UCSD-AML1 (cell line): ENCODE results near the gene RHOBTB1.

Experiments used
- DNase-seq: peaks from one replicate; lab custom pipeline; 2025; ENCODE audit not compliant: unreplicated experiment; lab: John Stamatoyannopoulos, UW

Gene RHOBTB1

DNA sequence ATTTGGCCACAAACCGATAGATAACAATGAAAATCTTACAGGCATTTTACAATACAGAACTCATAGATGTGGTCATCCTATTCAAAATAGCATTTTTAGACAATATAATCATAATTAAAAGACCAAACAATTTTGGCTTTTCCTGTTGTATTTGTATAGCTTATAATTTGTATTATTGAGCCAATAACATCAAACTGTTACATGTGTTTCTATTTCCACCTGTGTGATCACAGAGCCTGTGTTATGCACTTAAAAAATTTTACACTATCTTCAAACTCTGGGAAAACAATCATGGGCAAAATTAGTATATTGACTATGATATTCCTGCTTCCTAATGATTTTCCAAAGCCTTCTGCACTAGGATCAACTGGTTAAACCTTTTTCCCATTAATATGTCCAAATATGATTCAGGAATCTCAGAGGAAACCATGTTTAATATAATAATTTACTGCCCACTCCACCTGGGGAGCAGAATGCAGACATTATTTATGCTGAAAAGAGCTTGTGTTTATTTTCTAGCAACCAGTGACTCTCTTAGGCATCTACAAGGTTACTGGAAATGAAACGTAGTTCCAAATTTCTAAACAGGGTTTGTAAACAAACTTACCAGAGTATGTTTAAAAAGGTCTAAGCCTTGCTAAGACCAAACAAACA is 1.7 kb downstream of the RHOBTB1 start:
- DNase-seq: no peak

DNA sequence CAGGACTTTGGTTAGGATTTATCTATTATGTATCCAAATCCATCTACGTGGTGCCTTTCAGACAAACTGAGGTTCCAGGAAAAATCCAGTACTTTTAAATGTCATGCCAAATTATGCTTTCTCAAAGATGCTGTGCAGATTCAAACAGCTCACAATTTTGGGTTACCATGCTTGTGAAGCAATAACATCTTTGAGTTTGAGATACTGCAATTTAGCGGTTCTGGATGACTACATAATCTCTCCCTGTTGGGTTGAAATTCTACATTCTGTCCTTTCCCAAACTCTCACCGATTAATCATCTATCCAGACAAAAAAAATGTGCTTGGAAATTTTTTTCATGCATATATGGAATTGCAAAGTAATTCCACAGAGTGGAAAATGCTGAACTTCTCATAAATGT is 3.5 kb downstream of the RHOBTB1 start:
- no peak for DNase-seq

DNA sequence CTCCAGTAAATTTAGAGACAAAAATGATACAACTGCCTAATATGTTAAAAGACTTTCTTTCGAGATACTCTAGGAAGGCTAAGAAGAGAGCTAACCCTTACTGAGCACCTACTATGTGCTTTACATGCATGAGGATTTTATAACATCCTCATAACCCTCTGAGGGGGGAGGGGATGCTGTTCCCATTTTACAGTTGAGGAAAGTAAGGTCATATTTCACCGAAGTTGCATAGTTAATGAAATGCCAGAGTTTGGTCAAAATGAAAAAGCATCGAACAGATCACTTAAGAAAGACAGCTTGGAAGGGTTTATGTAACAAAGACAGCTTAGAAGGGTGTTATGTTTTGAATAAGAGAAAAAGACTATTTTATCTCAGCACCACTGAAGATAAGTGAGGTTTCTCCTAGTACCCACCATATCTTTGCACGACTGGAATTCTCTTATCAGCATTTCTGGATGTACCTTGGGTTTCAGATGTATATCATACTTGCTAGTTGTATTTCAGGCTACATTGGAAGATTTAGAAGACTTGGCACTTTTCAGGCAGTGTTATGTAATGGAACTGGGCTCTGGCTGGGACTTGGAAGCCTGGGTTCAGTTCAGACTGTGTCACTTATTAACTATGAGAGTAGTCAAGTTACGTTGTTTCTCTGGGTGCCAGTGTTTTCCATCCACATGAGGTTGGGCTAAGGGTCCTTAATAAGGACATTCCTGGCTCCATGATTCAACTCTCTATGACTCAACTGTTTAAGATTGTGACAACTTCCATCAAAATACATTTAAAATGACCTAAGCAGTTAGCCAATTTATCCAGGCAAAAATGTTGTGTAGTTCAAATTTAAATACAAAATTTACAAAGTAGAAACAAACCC is 6.0 kb downstream of the RHOBTB1 start:
- no peak for DNase-seq

DNA sequence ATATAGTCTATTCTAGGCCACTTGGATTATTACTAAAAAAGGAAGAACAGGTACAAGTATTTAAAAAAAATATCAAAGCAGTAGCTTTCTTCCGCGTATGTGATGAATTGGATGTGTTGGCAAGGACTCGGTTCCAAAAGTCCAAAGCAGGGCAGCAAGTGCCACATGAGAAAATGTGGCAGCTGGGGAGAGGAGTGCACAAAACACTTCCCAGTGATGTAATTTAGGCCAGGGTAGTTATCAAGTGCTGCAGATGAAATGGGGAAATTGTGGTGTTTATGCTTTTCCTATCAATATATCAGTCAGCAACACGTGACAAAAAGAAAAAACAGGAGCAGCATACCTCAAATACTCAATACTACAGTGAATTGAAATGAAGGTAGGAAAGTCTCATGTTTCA is 7.0 kb downstream of the RHOBTB1 start:
- no peak for DNase-seq

DNA sequence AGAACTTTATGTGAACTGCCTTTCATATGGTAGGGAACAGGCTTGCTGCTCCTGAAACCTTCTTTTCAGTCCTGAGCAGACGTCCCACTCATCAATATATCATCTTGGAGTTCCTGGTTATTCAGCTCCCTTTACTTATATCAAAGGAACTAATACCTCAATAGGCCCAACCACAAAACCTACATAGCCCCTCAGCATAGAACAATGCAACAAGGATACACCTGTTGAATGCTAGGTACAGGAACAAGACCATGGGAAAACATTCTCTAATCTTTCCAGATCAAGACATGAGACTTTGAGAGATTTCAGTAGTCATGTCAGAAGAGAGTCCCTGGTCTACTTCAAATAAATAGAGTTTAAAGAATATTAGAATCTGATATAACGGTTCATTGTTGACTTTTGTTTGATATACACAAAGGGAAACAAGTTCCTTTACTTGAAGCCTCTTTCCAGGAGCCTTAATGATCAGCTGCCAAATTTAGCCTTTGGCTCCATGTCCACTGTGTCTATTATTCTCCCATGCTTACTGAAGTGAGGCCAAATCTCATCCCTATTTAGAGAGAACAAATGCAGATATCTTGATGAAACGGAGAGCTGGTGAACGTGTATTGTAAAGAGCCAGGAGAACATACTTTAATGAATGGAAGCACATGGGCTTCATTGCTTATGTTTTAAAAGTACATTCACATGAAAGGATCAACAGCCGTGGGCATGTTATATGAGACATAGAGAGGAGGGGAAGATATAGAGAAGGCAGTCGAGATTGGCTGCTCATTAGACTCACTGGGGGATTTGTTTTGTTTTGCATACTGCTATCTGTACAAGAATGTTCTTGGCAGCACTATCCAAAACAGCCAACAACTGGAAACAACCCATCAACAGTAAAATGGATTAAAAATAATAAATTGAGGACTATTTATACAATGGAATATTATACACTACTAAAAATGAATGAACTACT is 9.5 kb downstream of the RHOBTB1 start:
- no peak for DNase-seq

DNA sequence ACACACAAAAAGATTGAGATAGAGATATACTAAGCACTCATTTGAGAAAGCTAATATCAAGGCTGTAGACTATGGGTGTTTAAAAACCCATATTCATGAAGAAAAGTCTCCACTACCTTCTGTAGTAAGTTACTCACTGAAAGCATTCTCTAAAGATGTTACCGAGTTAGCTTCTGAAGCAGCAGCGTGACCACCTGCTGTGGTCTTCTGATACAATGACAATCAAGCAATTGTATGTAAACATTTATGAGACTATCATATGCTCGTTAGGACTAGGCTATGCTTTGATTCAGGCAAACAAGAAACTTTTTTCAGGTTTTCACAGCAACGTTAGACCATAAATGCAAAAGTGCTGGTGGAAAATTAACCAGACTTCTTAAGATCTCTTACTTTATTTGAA is 11.2 kb downstream of the RHOBTB1 start:
- DNase-seq: no peak

DNA sequence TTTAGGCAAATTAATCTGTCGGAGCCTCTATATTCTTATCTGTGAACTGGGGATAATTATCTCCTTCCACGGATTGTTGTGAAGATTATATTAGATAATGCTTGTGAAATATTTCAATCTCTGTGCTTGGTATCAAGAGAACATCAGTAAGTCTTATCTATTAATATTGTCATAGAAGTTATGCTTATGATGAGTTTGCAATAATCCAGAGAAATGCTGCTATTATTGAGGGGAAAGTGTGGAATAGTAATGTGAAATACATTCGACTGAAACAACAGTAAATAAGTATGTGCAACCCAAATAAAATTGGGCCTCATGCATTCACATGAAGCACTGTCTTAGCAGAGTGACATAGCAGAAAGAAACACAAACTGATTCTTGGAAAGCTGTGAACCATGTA is 13.7 kb downstream of the RHOBTB1 start:
- no peak for DNase-seq

DNA sequence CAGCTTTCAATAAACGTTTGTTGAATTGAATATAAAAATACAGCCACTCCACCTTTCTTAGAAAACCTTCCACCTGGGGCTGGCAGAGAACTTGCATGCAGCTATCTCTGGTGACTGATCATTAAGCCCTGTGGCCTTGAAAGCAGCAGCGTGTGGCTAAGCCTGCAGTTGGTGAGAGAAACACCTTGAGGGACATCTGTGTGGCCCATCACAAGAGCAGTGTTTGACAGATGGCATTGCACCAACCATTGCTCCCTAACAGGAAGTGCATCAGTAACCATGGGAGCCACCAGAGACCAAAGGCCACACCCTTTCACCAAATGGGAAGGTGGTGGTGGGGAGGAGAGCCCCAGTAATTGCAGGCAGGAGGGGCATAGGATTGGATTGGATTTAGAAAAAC is 22.4 kb downstream of the RHOBTB1 start:
- no peak for DNase-seq

DNA sequence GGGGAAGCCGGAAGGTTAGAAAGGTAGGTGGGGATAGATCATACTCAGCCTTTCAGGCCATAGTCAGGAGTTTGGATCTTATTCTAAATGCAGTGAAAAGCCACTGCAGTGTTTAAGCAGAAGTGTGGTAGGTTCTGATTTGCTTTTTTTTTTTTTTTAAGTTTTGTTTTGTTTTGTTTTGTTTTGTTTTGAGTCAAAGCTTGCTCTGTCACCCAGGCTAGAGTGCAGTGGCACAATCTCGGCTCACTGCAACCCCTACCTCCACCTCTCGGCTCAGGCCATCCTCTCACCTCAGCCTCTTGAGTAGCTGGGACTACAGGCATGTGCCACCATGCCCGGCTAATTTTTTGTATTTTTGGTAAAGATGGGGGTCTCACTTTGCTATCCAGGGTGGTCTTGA is 23.5 kb downstream of the RHOBTB1 start:
- DNase-seq: no peak

DNA sequence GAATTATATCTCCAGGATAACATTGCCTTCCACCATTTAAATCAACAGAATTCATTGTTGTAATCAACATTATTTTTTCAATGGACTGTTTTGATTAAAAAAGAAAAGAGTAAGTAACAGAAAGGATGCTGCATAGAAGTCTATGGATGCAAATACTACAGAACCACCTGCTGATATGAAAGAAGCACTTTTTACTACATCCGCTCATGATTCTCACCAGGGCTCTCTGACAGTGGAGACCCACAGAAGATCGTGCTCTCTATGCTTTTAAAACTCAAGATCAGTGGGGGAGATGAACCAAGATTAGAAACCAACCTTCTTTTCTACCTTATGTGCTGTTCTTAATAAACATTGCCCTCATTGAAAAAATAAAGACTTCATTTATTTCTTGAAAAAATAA is 24.4 kb downstream of the RHOBTB1 start:
- no peak for DNase-seq

DNA sequence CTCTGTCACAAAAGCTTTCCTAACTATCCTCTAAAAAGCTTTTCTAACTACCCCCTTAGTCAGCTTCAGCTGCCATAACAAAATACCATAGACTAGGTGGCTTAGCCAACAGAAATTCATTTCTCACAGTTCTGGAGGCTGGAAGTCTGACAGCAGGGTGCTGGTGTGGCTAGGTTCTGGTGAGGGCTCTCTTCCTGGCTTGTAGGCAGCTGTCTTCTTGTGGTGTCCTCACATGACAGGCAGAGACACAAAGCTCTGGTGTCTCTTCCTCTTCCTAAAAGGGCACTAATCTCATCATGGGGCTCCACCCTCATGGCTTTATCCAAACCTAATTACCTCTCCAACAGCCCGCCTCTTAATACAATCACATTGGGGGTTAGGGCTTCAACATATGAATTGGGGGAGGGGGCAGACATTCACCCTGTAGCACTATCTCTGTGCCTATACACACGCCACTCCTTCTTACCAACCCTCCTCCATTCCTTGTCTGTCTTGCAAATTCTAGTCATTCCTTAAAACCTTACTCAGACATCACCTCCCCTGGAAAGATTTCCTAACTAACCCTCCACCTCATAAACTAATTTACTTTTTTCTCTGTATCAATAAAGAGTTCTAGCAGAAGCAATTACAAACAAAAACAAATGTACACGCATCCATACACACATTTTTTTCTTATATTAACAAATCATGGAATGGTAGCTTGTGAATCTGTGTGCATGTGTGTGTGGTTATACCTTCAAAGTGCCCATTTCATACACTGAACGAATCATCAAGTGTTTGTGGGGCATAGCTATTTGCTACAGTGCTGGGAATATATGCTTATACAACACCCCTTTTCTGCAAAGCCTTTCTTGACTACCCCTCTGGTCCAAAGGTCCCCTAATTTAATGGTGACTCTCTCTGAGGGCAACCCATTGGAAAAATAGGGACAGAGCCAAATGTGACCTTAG is 26.4 kb downstream of the RHOBTB1 start:
- DNase-seq: no peak

DNA sequence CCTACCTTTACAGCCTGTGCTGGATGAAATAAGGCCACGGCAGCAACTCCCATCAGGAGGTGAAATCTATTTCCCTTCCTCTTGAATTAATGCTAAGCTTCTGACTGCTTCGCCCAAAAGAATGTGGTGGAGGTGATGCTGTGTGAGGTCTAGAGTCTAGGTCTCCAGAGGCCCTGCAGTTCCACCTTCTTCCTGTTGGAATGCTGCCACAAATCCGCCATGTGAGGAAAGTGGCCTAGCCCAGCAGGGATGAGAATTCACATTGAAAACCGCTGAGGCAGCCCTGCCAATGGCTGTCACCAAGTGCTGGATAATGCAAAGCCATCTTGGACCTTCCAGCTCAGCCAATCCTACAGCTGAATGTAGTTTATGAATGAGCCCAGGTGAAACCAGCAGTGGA is 28.0 kb downstream of the RHOBTB1 start:
- DNase-seq: no peak

DNA sequence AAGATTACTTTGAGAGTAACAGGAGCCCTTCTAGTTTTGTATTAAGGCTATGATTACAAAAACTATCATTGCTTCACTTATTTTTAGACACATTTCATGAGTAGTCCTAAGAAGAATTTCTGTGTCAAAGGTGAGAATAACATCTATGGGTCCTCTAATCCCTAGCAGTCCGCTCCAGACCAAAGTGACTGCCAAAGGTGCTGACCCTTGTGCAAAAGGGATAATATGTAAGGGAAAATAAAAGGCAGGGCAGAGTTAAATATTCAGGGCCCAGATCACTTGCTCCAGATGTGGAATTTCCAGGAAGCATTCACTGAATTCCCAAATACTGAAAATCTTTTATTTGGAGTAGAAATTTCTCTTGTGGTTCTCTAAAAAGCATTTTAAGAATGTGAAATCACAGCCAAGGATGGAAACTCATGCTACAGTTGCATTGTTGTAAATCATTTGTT is 29.3 kb downstream of the RHOBTB1 start:
- no peak for DNase-seq

DNA sequence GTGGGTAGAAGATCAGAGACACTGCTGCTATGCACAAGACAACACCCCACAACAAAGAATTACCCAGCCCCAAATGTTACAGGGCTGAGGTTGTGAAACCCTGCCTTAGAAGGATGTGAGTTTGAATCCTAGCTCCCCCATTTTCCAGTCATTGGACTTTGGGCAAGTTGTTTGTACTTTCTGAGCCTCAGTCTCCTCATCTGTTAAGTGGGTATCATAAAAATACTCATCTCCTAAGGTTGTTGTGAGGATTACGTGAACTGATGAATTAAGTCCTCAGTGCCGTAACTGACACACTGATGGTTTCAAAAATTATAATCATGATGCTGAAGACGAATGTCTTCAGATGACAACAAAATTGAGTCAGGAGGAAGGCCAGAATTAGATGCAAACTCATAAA is 30.3 kb downstream of the RHOBTB1 start:
- no peak for DNase-seq

DNA sequence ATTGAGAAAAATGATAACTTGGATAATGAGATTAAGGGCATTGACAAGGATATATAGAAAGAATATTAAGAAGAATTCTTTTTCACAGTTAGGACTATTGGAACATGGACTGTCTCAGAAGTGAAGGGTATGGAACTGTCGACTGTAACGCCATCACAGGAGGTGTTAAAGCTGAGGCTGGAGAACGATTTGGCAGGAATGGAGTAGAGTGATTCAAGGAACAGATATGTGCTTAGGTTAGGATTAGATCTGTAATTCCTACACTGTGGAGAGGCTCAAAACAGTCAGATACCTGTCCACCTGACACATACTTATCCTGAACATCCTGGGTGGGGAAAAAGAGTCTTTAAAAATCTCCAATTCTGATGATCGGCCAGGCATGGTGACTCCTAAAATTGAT is 30.9 kb downstream of the RHOBTB1 start:
- DNase-seq: no peak

DNA sequence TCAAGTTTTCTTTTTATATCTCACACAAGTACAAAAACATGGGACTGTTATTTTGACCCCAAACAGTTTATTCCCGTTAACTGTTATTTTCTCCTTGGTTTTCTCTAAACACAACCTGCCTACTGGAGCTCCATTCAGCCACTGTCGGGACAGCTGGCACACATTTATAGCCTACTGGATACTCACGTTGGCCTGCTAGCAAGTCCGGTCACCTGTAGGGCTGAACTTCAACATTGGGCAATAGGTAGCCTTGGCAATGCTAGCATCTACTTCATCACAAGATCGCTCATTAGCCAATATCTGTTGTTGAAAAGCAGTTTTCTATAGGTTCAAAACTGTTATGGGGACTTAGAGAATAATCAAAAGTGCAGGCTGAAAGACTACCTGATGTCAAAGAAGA is 32.3 kb downstream of the RHOBTB1 start:
- DNase-seq: no peak

DNA sequence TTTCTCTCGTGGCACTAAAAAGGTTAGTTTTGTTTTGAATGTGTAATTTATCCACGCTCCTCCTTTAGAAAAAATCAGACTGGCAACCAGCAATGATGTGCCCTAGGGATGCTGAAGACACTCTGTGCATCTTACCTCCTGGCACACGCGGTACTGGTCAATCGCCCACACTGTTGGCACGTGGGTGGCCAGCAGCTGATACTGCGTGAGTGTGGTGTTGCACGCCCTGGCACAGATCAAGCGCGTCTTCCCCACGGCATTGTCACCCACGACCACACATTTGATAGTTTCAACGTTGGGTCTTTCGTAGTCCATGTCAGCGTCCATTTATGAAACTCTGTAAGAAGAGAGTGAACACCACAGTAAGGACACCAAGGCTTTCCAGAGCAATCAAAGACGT is 32.8 kb downstream of the RHOBTB1 start:
- DNase-seq: no peak

DNA sequence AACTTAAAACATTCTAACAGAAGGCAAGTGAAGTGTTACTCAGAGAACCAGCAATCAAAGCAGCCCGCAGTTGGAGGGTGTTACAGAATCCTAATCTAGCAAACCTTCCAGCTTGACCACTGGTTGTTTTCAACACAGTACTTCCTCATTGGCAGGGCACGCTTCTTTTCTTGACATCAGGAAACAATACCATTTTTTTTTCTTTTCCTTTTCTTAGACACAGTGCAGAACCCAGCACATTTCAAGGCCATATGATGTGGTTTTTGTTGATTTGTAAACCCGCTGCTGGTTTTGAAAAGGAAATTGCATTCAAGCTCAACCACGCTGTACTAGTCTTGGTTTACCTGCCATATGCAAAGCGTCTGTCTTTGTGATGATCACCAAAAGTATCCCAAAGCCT is 33.4 kb downstream of the RHOBTB1 start:
- DNase-seq: no peak

DNA sequence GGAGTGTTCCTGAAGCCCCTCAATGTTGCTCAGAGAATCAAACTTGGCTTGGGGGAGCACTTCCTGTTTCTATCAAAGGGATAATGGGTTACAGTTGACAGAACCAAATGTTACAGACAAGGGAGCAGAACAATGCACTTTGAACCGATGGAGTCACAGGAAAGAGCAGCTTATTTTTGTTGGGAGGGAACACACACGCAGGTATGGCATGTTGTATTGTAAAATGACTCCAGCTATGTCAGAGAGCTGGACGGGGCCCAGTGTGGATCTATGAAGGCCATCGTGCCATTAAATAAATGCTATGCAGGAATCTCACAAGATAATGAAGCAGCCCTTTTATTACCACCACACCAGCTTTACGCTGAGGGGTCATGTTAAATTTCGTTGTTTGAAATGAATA is 35.1 kb downstream of the RHOBTB1 start:
- DNase-seq: no peak

DNA sequence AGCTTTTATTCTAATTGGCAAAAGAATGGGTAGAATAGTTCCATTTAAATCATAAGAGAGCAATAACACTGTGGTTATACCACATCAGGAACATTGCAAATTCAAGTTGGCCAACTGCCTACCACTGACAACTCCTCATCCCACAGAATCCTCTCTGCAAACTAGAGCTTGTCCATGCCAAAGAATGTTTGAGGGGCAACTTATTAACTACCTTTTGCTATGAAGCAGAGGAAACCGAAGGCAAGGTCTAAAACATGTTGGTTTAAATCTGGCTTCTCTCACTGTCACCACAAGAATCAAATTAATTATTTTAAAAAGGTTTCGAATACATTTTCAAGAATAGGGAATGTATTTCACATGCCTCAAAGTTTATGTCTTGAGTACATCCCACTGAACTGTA is 36.0 kb downstream of the RHOBTB1 start:
- DNase-seq: no peak
